H1 (cell line): ENCODE data around the gene CBLB.

ENCODE experiments used
- ASH2L ChIP-seq: fragments of 200-600, 300-600 bp; sonication (generic); IDR thresholded peaks from one replicate; pipeline ENCODE4 v1.7.1; 2017; ENCODE audit warnings: low read length
- EP300 ChIP-seq, 2 experiments: IDR thresholded peaks; 1 replicate in 1 of 2; 2 replicates in 1 of 2; pipeline ENCODE4 v1.6.1; 2011 to 2012; ENCODE audit warnings: low read depth in 2 of 2, low read length in 2 of 2, mild to moderate bottlenecking in 2 of 2, borderline replicate concordance in 1 of 2, inconsistent platforms in 1 of 2, moderate library complexity in 1 of 2
- GTF2F1 ChIP-seq: IDR thresholded peaks from 2 replicates; pipeline ENCODE4 v1.6.1; 2012; ENCODE audit warnings: low read depth, low read length, improper control_type of control experiment, borderline replicate concordance
- KDM1A ChIP-seq: fragments of 200-600, 300-600 bp; sonication (generic); IDR thresholded peaks from 2 replicates; pipeline ENCODE4 v1.7.1; 2016; ENCODE audit warnings: mild to moderate bottlenecking, low read length, borderline replicate concordance
- POLR2AphosphoS5 ChIP-seq: IDR thresholded peaks from 2 replicates; pipeline ENCODE4 v1.6.1; 2011; ENCODE audit warnings: low read depth, low read length
- RAD21 ChIP-seq, 2 experiments: IDR thresholded peaks in 1 of 2; conservative IDR thresholded peaks in 1 of 2; 2 replicates each; pipeline ENCODE4 v1.6.1; 2011; ENCODE audit warnings: low read depth in 2 of 2, low read length in 2 of 2, improper control_type of control experiment in 1 of 2, inconsistent platforms in 1 of 2, mild to moderate bottlenecking in 1 of 2, moderate library complexity in 1 of 2
- TAF1 ChIP-seq: IDR thresholded peaks from 2 replicates; pipeline ENCODE4 v1.6.1; 2011; ENCODE audit warnings: mild to moderate bottlenecking, low read depth, low read length
- TF ChIP-seq, protein P1 (sequence below), 3 experiments: IDR thresholded peaks; 1 replicate in 2 of 3; 2 replicates in 1 of 3; pipeline versions ENCODE4 v1.5.1 to v1.6.1; 2011; ENCODE audit warnings: low read length in 3 of 3, mild to moderate bottlenecking in 3 of 3, inconsistent platforms in 2 of 3, low read depth in 1 of 3, moderate library complexity in 1 of 3; ENCODE audit not compliant: insufficient read depth in 1 of 3; ENCODE audit errors: control extremely low read depth in 1 of 3

DNA sequence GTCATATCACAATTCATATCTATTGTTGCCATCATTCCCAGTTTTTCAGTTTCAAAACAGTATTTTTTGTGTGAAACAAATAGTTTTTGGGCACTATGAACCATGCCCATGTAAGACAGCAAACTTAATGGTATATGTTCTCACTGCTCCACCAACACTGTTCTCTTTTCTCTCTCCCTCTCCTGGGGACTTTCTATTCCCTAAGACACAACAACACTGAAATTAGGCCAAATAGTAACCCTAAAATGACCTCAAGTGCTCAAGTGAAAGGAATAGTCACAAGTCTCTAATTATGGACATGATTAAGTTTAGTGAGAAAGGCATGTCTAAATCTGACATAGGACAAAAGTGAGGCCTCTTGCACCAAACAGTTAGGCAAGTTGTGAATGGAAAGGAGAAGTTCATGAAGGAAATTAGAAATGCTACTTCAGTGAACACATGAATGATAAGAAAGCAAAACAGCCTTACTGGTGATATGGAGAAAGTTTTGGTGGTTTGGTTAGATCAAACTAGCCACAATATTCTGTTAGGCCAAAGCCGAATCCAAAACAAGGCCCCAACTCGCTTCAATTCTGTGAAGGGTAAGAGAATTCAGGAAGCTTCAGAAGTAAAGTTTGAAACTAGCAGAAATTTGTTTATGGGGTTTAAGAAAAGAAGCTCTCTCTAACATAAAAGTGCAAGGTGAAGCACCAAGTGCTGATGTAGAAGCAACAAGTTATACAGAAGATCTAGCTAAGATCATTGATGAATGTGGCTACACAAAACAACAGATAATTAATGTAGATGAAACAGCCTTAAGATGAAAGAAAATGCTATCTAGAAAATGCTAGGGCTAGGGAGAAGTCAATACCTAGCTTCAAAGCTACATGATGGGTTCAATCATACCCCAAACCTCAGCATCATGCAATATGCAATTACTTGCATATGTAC lies 104.2 kb downstream of the CBLB start:
- TF ChIP-seq TAF1 (no peak), EP300 (IDR thresholded peaks at IDR 0.05; ENCODE audit: borderline replicate concordance in 1 of 2, low read depth in 2 of 2, low read length in 2 of 2) (no peak), KDM1A (no peak), POLR2AphosphoS5 (no peak), RAD21 (IDR thresholded peaks at IDR 0.05 in 1 of 2, conservative IDR thresholded peaks at IDR 0.05 in 1 of 2; ENCODE audit: low read depth in 2 of 2, low read length in 2 of 2) (no peak), GTF2F1 (no peak), ASH2L (no peak)
- TF ChIP-seq, protein P1, sequence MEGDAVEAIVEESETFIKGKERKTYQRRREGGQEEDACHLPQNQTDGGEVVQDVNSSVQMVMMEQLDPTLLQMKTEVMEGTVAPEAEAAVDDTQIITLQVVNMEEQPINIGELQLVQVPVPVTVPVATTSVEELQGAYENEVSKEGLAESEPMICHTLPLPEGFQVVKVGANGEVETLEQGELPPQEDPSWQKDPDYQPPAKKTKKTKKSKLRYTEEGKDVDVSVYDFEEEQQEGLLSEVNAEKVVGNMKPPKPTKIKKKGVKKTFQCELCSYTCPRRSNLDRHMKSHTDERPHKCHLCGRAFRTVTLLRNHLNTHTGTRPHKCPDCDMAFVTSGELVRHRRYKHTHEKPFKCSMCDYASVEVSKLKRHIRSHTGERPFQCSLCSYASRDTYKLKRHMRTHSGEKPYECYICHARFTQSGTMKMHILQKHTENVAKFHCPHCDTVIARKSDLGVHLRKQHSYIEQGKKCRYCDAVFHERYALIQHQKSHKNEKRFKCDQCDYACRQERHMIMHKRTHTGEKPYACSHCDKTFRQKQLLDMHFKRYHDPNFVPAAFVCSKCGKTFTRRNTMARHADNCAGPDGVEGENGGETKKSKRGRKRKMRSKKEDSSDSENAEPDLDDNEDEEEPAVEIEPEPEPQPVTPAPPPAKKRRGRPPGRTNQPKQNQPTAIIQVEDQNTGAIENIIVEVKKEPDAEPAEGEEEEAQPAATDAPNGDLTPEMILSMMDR (IDR thresholded peaks at IDR 0.05; ENCODE audit: control extremely low read depth in 1 of 3, insufficient read depth in 1 of 3, low read depth in 1 of 3, low read length in 3 of 3): no peak
